PC-3 (cell line): ENCODE data around the gene CCNY.

Source experiments
- CTCF ChIP-seq: fragments of 300-600 bp; sonication (generic); conservative IDR thresholded peaks from 2 replicates; pipeline ENCODE4 v1.5.1; 2017; ENCODE audit warnings: antibody characterized with exemption, low read depth, mild to moderate bottlenecking, low read length
- EZH2 ChIP-seq: fragments of 300-600 bp; sonication (generic); IDR thresholded peaks from one replicate; pipeline ENCODE4 v1.6.1; 2017; ENCODE audit warnings: antibody characterized with exemption, mild to moderate bottlenecking, low read length; ENCODE audit not compliant: unreplicated experiment
- EZH2phosphoT487 ChIP-seq: fragments of 300-600 bp; sonication (generic); IDR thresholded peaks from 2 replicates; pipeline ENCODE4 v1.6.1; 2018; ENCODE audit warnings: mild to moderate bottlenecking, antibody characterized with exemption, low read length, borderline replicate concordance

- TF ChIP-seq CTCF (no peak), EZH2 (no peak), EZH2phosphoT487 (no peak)
These were observed 107.5 kb downstream of the CCNY start for GRCh38 chr10:35443858-35444257.
